HAP-1 (cell line): ENCODE measurements around the gene PDGFC.

Experiments used
- DNase-seq, 2 experiments: peaks; one replicate each; pipeline ENCODE4 v3.0.0-alpha.2; 2016 to 2020; ENCODE audit warnings: low spot score in 2 of 2
- H3K27me3 ChIP-seq: fragments of 250-450 bp; sonication (Bioruptor Pico); 2 replicates; pipeline ENCODE4 v1.5.1; 2020; ENCODE audit warnings: low read depth, mild to moderate bottlenecking, moderate library complexity
- H3K36me3 ChIP-seq: fragments of 250-450 bp; sonication (Bioruptor Pico); replicated peaks from 2 replicates; pipeline ENCODE4 v1.5.1; 2020; ENCODE audit warnings: mild to moderate bottlenecking
- H3K4me1 ChIP-seq: fragments of 250-450 bp; sonication (Bioruptor Pico); 2 replicates; pipeline ENCODE4 v1.5.1; 2020; ENCODE audit warnings: mild to moderate bottlenecking
- H3K4me3 ChIP-seq: fragments of 250-450 bp; sonication (Bioruptor Pico); 2 replicates; pipeline ENCODE4 v1.5.1; 2020; ENCODE audit warnings: mild to moderate bottlenecking, moderate library complexity
- H3K9me3 ChIP-seq: fragments of 250-450 bp; sonication (Bioruptor Pico); 2 replicates; pipeline ENCODE4 v1.5.1; 2020; ENCODE audit warnings: mild to moderate bottlenecking, moderate library complexity
- in situ Hi-C: fragments of 300-500 bp; cut with MboI; formaldehyde crosslinking; loops from 3 replicates; pipeline ENCODE4 v1.14.3; 2020; ENCODE audit warnings: low sequenced_read_pairs, inconsistent platforms, mixed read lengths

Gene PDGFC

GRCh38 chr4:156998500-156999174, 27.0 kb upstream of the PDGFC start:
- no peak overlapping the region for H3K4me3 ChIP-seq
- peaks cover 23% of the 10 kb centered on the region for H3K4me1 ChIP-seq
- in situ Hi-C loops = no loop called here
- H3K36me3 ChIP-seq = no peaks in the 10 kb centered on the region
- no peaks in the 10 kb centered on the region for H3K27me3 ChIP-seq
- H3K9me3 ChIP-seq = no peaks in the 10 kb centered on the region
- DNase-seq = no peak

GRCh38 chr4:156992943-156993342, 21.3 kb upstream of the PDGFC start:
- H3K27me3 ChIP-seq = no peaks in the 10 kb centered on the region
- H3K36me3 ChIP-seq = no peaks in the 10 kb centered on the region
- peaks cover 5% of the 10 kb centered on the region for H3K4me1 ChIP-seq
- no peak for DNase-seq
- no peak overlapping the region for H3K4me3 ChIP-seq
- peaks cover 3% of the 10 kb centered on the region for H3K9me3 ChIP-seq
- in situ Hi-C loops = no loop called here

DNA sequence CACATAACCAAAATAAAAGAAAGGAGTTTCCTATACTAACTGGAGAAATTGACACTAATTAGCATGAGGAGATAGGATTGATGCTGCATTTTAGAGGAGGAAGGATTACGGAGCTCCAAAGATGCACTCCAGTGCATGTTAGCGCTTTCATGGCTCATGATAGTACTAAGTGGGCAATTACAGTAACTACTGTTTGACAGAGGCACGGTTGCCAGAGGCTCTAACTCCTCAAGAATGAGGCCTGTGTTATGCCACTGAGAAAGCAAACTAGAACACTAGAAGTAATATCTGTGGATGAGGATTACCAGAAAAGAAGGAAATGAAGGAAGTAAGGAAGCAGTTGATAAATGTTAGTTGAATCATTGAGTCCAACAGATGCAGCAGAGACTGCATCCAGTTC, 19.6 kb upstream of the PDGFC start:
- no peak for DNase-seq
- H3K27me3 ChIP-seq = no peaks in the 10 kb centered on the region
- in situ Hi-C loops = no loop called here
- peaks cover 3% of the 10 kb centered on the region for H3K9me3 ChIP-seq
- no peak overlapping the region for H3K4me3 ChIP-seq
- no peaks in the 10 kb centered on the region for H3K36me3 ChIP-seq
- peaks cover 5% of the 10 kb centered on the region for H3K4me1 ChIP-seq

DNA sequence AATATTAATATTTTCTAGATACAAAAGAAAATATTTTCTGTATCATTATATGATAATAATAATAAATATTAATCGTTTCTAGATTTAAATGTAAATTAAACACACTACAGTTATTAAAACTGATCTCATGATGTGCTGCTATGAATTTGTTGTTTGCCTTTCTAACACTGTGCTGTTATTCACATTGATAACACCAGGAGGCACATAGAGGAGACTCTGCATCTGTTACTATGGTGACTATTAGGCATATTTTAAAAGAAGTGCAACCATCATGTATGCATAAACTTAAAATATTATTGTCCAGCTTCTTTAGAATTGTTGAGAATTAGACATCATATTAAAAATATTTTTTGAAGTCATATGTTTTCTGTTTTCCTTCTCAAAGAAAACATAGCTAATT, 11.8 kb upstream of the PDGFC start:
- Histone ChIP-seq H3K9me3 (no peaks in the 10 kb centered on the region), H3K27me3 (no peaks in the 10 kb centered on the region), H3K4me3 (no peak overlapping the region), H3K36me3 (no peaks in the 10 kb centered on the region), H3K4me1 (peaks cover 17% of the 10 kb centered on the region)
- in situ Hi-C loops = no loop called here
- no peak for DNase-seq

DNA sequence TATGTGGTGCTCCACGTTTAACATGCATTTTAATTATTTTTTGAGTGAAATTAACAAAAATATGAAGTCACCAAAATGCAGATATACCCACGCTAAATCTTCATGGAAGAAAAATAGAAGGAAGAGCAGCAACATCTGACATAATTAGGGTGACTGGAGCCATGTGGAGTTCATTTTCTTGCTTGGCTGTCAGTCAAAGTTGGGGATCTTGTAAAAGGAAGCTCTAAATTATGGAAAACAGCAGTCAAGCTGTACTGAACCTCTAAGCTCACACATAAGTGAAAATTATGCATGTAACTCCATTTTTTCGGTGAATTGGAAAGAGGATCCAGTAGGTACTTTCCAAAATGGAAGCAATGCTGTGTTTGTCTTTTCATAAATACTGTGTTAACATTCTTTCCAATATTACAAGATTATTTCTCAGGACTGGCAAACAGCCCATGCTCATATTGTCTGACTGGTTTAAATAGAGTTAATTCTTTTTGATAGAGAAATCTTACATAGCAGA, 9.7 kb upstream of the PDGFC start:
- no peak for DNase-seq
- Histone ChIP-seq H3K9me3 (no peaks in the 10 kb centered on the region), H3K27me3 (no peaks in the 10 kb centered on the region), H3K36me3 (no peaks in the 10 kb centered on the region), H3K4me3 (no peak overlapping the region), H3K4me1 (peaks cover 34% of the 10 kb centered on the region)
- in situ Hi-C loops = no loop called here

DNA sequence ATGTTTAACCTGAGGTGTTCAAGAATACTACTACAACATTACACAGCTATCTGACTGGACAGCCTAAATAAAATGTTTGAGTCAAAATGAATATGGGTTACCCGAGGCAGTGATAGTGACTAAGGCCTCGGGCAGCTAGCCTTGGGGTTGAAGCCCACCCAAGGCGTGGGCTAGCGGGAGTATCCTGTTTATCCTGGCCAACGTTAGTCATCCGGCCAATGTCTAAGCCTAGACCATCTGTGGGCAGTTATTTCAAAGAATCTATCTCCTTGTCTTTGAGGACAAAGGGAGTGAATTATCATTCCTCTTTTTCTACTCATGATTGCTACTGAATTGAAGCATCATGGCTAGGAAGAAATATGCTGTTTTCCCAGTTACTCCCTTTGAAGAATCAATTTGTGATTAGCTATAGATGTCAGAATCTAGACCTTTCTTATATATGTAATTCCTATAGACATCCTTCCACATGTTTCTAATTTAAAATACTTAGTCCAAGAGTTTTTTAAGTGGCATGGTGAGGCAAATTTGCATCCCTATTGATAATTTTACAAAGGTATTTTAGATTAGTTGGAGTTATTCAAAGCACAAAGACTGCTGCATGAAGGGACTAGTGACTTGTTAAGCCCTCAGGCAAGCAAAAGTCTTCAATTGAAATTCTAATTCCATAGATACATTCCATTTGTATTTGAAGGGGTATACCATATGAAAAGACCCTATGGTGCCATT, 6.0 kb upstream of the PDGFC start:
- H3K4me3 ChIP-seq = no peak overlapping the region
- in situ Hi-C loops = no loop called here
- H3K4me1 ChIP-seq = peaks cover 68% of the 10 kb centered on the region
- H3K36me3 ChIP-seq = no peaks in the 10 kb centered on the region
- peak; percentile 68 to 100 for DNase-seq
- no peaks in the 10 kb centered on the region for H3K27me3 ChIP-seq
- H3K9me3 ChIP-seq = no peaks in the 10 kb centered on the region

DNA sequence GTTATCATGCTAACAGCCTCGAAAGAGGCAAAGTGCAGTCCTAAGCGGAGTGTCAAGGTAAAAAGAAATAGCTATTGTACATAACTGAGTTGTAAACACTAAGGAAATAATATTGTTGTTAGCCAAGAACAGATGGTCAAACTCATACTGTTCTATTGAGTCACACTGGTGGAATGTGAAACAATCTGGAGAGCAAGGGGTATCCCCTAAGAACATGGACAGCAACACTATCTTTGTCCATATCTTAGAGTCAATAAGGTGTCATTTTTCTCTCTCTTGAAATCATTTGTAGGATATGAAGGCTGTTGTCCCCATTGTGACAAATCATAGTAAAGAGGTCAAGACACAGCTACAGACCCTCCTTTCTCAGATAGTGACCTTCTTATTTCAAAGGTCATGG, 4.5 kb upstream of the PDGFC start:
- no peaks in the 10 kb centered on the region for H3K27me3 ChIP-seq
- H3K4me1 ChIP-seq = peaks cover 73% of the 10 kb centered on the region
- H3K4me3 ChIP-seq = no peak overlapping the region
- no peaks in the 10 kb centered on the region for H3K36me3 ChIP-seq
- H3K9me3 ChIP-seq = no peaks in the 10 kb centered on the region
- no peak for DNase-seq
- in situ Hi-C loops = no loop called here

DNA sequence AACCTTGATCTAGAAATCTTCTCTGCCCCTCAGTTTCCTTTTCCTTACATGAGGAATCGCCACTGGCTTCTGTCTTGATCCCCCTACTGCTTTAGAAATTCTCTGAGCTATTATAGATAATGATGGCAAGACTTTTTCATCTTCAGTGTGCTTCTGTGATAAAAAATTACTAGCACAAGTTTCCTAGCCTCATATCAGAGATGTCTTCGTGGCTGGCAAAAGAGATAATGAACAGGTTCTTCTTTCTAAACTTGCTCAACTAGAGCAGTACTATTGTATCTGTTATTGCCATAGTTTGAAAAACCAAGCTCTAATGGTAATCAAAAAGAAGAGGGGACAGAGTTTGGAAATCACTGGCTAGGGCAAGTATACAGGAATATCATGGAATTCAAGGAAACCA, 4.1 kb upstream of the PDGFC start:
- no peak for DNase-seq

DNA sequence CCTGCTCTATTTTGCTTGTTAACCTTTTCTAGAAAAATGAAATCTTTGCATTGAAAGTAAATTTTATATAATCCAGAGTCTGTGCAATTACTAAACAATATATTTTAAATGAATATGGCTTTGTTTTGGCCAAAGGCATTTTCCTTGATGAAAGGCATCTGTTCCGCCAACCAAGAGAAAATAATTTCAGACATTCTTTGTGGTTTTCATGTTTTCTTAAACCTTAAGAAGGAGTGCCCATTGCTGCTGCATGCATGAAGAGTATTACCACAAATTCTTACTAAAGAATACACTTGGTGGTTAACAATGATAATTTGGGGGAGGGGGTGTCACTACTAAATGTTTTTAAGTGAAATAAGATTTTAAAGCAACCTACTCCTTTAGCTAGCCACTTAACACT, 2.7 kb upstream of the PDGFC start:
- H3K9me3 ChIP-seq = no peaks in the 10 kb centered on the region
- no peaks in the 10 kb centered on the region for H3K27me3 ChIP-seq
- in situ Hi-C loops = loop anchor here (25.0 kb wide), 1 partner anchor 287 kb away; no protein-coding TSS in a partner anchor
- DNase-seq = peak in 1 of 2 experiments; percentile 58
- H3K4me1 ChIP-seq = peaks cover 66% of the 10 kb centered on the region
- H3K4me3 ChIP-seq = no peak overlapping the region
- H3K36me3 ChIP-seq = no peaks in the 10 kb centered on the region

More for the DNA sequence above, 4.1 kb upstream of the PDGFC start:
- no peaks in the 10 kb centered on the region for H3K36me3 ChIP-seq
- no peaks in the 10 kb centered on the region for H3K9me3 ChIP-seq
- H3K27me3 ChIP-seq = no peaks in the 10 kb centered on the region
- H3K4me1 ChIP-seq = peaks cover 72% of the 10 kb centered on the region
- in situ Hi-C loops = no loop called here
- H3K4me3 ChIP-seq = no peak overlapping the region

- in situ Hi-C loops = loop anchor here (25.0 kb wide), 1 partner anchor 285 kb away; no protein-coding TSS in a partner anchor
- no peaks in the 10 kb centered on the region for H3K36me3 ChIP-seq
- H3K4me1 ChIP-seq = peaks cover 61% of the 10 kb centered on the region
- DNase-seq = peak in 1 of 2 experiments; percentile 25
- peak overlapping the region; percentile 61 for H3K4me3 ChIP-seq
- no peaks in the 10 kb centered on the region for H3K27me3 ChIP-seq
- H3K9me3 ChIP-seq = no peaks in the 10 kb centered on the region
These were observed 898 bp upstream of the PDGFC start for GRCh38 chr4:156972379-156973015.

DNA sequence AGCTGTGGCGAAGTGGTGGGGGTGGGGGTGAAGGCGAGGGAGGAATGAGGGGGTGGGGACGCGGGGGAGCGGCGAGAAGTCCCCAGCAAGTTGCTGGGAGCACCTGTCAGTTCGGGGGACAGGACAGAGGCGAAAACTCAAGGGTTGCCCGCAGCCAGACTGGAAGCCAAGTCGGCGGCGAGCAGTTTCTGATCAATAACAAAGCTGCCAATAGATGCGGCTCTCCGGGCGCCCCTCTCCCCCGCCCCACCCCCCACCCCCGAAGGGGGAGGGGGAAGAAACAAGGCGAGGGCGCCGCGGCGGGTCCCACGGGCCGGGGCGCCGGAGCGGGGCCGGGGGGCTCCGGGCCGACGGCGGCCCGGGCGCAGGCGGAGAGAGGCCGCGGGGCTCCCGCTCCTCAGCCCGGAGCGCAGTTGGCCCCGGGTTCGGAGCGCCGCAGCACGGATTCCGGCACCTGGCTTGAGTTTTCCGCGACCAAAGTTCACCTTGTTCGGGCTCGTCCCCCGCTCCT, 379 bp downstream of the PDGFC start:
- H3K4me1 ChIP-seq = peaks cover 49% of the 10 kb centered on the region
- no peaks in the 10 kb centered on the region for H3K36me3 ChIP-seq
- in situ Hi-C loops = loop anchor here (25.0 kb wide), 1 partner anchor 284 kb away; no protein-coding TSS in a partner anchor
- H3K9me3 ChIP-seq = no peaks in the 10 kb centered on the region
- DNase-seq = peak in 1 of 2 experiments; percentile 60
- no peaks in the 10 kb centered on the region for H3K27me3 ChIP-seq
- peak overlapping the region; percentile 61 for H3K4me3 ChIP-seq

DNA sequence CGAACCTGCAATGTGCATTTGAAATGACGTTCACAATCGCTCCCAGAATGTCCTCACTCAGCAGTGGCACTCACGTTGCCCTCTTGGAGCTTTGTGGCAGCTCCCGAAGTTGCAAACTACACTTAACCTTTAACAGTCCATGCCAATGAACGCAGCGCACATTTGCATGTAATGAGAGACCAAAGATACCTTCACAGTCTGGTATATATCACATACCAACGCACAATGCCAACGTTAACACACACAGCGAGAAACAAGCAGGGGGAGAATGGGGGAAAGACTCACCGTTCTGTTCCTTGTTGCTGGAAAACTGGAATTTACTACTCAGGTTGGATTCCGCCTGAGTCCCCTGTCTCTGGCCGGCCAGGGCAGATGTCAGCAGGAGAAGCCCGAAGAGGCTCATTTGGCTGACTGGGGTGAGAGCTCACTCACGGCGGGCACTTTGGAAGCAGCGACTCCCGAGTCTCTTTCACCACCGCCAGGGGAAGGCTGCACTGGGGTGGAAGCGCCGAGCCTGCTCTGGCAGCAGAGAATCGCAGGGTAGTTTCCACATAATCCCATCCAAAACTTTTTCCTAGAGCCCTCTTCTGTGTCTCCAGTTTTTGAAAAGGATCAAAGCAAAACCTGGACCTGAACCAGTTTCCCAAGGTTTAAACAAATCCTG, 966 bp downstream of the PDGFC start:
- DNase-seq = peak; percentile 64 to 79
- H3K4me3 ChIP-seq = peak overlapping the region; percentile 61
- H3K36me3 ChIP-seq = no peaks in the 10 kb centered on the region
- peaks cover 43% of the 10 kb centered on the region for H3K4me1 ChIP-seq
- in situ Hi-C loops = loop anchor here (25.0 kb wide), 1 partner anchor 283 kb away; no protein-coding TSS in a partner anchor
- H3K9me3 ChIP-seq = no peaks in the 10 kb centered on the region
- no peaks in the 10 kb centered on the region for H3K27me3 ChIP-seq

DNA sequence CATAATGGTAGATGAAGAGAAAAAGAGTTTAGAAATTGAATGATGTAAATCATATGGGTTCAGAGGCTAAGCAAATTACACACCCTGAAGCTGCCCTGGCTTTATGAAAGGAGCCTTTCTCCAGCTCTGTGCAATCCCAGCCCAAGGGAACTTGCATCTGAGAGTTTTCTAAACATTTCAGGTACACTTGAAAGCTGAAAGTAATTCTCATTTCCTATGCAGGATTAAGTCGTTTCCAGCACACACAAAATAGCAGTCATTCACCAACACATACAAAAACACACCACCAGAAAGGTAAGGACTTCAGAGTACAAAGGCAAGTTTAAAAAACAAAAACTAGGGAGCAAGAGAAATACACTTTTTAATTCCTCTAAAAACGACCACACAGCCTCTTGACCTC, 1.7 kb downstream of the PDGFC start:
- no peaks in the 10 kb centered on the region for H3K9me3 ChIP-seq
- H3K27me3 ChIP-seq = no peaks in the 10 kb centered on the region
- no peak for DNase-seq
- no peaks in the 10 kb centered on the region for H3K36me3 ChIP-seq
- peaks cover 35% of the 10 kb centered on the region for H3K4me1 ChIP-seq
- in situ Hi-C loops = loop anchor here (25.0 kb wide), 1 partner anchor 283 kb away; no protein-coding TSS in a partner anchor
- H3K4me3 ChIP-seq = peak overlapping the region; percentile 61
